Non-pigmented ciliary epithelial cell (primary cell): ENCODE data around the gene TAS2R14.

ENCODE experiments used
- DNase-seq: peaks from one replicate; pipeline ENCODE4 v3.0.0-alpha.2; 2010; ENCODE audit warnings: low read depth

The TAS2R14 gene

DNA sequence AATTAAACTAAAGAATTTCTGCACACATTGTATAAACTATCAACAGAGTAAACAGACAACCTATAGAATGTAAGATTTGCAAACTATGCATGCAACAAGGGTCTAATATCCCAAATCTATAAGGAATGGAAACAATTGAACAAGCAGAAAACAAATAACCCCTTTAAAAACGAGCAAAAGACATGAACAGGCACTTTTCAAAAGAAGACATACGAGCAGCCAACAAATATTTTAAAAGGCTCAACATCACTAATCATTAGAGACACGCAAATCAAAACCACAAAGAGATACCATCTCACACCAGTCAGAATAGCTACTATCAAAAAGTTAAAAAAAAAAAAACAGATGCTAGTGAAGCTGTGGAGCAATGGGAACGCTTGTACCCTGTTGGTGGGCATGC lies 34.4 kb downstream of the TAS2R14 start:
- DNase-seq: no peak

DNA sequence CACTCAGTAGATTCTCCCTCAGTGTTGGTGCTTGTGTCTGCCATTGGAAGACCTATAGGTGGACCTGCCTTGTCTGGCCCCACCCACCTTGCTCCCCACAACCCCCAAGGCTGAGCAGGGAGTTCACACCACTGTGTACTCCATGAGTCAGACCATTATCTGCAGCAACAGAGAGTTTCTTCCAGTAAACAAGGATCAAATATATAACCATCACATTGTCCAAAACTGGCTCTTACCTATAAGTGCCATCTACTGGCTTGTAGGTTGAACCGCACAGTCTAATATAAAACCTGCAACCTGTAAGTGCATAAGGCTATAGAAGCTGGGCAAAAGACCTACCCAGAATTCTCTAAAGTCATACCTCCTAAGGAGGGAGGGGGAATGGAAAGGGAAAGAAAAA lies 37.6 kb downstream of the TAS2R14 start:
- no peak for DNase-seq

DNA sequence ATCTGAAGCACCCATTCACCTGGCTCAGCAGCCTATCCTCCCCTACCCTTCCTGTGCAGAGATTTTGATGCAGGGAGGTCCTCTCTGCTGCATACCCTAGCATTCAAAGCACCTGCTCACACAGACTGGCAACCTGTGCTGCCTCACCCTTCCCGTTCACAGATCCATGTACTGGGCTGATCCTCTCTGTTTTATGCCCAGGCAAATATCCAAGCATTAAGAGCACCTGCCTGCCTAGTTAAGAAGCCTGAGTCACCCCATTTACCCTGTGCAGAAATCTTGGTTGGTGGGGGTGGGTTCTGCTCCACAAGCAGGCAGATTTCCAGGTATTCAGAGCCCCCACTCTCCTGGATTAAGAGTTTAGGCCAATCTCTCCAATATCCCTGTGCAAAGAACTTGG lies 38.1 kb downstream of the TAS2R14 start:
- DNase-seq: no peak

DNA sequence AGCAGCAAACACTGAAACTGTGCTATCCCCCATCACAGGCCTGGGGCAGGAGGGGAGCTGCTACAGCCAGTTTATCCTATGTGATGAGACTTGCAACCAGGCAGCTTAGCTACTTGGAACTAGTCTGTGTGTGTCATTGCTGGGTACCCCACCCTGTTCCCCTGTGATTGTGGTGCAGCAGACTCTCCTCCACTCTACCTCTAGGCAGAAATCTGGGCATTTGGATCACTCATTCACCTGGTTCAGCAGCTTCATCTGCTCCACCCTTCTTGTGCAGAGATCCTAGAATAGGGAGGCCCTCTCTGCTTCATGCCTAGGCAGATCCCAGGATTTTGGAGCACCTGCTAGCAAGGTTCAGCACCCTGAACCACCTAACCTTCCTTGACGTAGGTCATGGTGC lies 38.5 kb downstream of the TAS2R14 start:
- DNase-seq: no peak

DNA sequence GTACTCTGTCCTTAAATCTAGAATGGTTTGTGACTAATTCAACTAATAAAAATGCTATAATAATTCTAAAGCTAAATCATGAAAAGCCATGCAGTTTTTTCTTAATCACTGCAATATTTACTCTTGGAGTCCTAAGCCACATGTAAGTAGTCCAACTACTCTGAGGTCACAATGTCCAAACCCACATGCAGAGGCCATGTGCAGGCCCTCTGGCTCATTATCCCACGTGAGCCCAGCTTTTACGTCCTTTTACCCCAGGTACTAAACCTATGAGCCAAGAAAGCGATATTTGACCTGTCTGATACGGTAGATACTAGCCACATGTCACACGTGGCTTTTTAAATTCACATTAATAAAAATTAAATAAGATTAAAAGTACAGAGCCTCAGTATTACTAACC lies 42.2 kb downstream of the TAS2R14 start:
- DNase-seq: no peak

DNA sequence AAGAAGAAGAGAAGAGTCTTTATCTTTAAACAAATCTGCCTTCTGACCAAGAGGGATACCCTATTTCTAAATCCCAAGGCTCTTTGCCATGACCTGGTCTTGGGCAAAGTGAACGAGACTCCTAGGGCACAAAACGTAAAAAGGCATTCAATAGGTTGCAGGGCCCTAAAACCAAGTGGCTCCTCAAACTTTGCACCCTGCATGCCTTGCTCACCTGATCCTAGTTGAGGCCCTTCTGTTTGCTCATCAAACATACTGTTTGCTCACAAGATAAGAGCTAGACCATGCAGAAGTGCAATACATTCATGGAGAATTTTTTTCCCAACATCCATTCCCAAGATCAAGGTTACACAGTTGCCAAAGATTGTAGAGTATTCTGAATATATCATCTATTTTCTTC lies 47.1 kb downstream of the TAS2R14 start:
- DNase-seq: no peak

DNA sequence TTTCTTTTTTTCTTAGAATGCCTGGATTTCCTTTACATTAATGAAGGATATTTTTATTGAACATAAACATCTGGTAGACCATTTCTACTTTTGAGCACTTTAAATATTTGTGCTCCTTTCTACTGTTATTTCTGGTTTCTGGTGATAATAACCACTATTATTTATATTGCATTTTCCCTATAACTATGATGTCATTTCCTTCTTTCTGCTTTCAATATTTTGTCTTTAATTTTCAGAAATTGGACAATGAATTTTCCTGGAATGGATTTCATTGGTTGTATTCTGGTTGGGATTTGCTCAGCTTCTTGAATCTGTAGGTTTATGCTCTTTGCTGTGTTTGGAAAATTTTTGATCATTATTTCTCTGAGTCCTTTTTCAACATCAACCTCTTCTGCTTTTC lies 49.8 kb downstream of the TAS2R14 start:
- no peak for DNase-seq
